ENCODE results near the gene FAM53A.

FAM53A gene

DNA sequence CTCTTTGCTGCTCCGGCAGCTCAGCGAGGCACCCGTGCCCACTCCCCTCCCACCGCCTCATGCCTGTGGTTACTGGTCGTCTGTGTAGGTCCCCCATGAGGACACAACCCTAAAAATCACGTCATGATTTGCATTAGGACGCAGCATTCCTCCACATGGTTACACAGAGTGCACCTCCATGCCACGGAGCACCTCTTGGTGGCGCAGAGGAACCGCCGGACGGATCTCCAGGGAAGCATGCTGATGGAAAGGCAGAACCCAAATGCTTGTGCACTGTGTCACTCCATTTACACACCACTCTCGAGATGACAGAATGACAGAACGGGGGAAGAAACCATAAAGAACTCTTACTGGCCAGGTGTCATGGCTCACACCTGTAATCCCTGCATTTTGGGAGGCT lies 22.4 kb downstream of the FAM53A start:
- no peak overlapping the region for H3K4me3 ChIP-seq (ENCODE audit: low read depth, low read length)

DNA sequence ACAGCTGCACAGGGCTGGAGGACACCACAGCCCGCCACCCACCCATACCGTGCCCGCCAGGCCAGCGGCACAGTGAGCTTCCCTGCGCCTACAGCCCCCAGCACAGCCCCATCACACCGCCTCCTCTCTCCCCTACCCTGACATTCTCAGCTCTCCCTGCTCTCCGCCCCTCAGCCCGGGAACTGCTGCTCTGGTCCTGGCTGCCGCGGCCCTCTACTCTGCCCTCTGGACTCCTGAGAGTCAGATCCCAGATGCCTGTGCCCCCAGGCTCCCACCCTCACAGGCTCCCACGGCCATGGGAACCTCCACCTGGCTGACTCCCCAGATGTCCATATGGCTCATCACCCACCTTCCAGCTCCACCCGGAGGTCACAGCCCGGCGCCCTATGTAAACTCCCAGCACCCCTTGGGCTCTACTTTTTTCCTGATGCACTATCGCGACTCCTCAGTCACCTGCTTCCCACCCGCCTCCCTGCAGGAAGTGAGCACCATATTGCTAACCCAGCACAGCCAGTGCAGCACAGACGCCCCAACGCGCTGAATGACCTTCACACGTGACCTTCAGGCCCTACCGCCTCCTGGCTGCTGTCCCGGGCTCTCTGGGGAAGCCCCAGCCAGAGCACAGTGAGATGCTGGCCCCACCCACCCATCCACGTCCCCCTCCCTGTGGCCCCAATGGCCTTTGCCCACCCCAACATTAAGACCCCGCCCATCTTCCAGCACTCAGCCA lies 23.0 kb downstream of the FAM53A start:
- no peak overlapping the region for H3K4me3 ChIP-seq (ENCODE audit: low read depth, low read length)

GRCh38 chr4:1659104-1660043 lies 24.7 kb downstream of the FAM53A start:
- no peak overlapping the region for H3K4me3 ChIP-seq (ENCODE audit: low read depth, low read length)

GRCh38 chr4:1658581-1658980 lies 25.5 kb downstream of the FAM53A start:
- H3K4me3 ChIP-seq (ENCODE audit: low read depth, low read length): no peak overlapping the region

DNA sequence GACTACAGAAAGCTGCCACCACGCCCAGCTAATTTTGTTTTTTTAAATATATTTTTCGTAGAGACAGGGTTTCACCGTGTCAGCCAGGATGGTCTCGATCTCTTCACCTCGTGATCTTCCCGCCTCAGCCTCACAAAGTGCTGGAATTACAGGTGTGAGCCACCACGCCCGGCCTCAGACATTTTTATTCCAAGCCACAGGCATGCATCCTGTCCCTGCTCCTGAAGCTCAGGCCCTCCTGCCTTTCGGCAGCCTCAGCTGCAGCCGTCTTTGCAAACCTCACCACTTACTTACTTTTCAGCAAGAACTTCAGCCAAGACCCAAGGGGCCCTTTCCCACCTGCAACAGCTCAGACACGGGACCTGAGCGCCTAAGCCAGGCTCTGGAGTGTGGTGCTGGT lies 26.0 kb downstream of the FAM53A start:
- no peak overlapping the region for H3K4me3 ChIP-seq (ENCODE audit: low read depth, low read length)

DNA sequence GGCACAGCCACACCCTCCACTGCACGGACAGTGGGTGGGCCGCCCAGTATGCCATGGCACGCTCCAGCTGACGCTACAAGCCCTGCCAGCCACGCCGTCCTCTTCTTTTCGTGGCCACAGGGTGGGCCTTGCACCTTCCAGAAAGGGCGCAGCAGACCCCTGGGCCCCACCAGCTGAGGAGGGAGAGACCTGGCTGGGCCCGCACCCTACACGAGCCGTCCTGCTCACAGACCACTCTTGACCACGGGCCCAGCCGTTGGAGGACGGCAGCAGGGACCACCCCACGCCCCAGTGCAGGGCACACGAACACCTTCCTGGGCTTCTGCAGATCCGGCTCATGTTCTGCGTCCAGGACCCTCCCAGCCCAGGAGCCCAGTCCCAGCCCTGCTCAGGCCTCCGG lies 27.1 kb downstream of the FAM53A start:
- no peak overlapping the region for H3K4me3 ChIP-seq (ENCODE audit: low read depth, low read length)

GRCh38 chr4:1656132-1656531 lies 28.0 kb downstream of the FAM53A start:
- no peak overlapping the region for H3K4me3 ChIP-seq (ENCODE audit: low read depth, low read length)

DNA sequence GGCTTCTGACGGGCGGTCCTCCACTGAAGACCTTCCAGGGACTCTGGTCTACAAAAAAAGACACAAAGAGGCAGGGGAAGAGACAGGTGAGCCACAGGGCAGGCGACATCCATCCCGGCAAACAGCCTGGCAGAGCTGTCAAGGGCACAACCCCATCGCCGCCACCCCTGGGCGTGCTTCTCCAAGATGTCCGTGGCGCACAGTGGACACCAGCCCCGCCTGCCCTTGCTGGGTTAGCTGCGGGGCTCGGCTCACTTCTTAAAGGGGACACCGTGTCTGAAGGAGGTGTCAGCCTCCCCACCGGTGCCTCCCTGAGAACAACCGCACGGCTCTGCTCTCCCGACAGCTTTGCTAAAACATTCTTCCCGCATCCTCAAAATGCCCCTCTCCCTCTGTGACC lies 28.4 kb downstream of the FAM53A start:
- H3K4me3 ChIP-seq (ENCODE audit: low read depth, low read length): no peak overlapping the region

DNA sequence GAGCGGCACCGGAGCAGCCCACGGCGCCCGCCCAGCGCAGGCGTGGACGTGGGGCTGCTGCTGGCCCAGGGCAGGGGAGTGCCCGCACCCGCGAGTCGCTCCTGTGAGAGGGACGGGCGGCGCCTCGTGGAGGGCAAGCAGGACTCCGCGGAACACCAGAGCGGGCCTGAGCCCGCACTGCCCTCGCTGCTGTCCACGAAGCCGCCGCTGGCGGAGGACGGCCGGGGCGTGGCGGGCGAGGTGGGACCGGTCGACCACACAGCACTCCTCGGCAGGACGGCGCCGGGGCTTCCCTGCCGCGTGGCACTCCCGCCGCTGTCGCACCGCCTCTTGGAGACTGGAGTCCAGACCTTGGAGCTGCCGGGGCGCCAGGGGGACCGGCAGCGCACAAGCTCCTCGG lies 29.0 kb downstream of the FAM53A start:
- H3K4me3 ChIP-seq (ENCODE audit: low read depth, low read length): no peak overlapping the region

GRCh38 chr4:1654216-1654955 lies 29.7 kb downstream of the FAM53A start:
- no peak overlapping the region for H3K4me3 ChIP-seq (ENCODE audit: low read depth, low read length)

GRCh38 chr4:1653776-1654175 lies 30.3 kb downstream of the FAM53A start:
- H3K4me3 ChIP-seq (ENCODE audit: low read depth, low read length): no peak overlapping the region

- H3K4me3 ChIP-seq (ENCODE audit: low read depth, low read length): no peak overlapping the region
These were observed 32.0 kb downstream of the FAM53A start for GRCh38 chr4:1652088-1652487.

DNA sequence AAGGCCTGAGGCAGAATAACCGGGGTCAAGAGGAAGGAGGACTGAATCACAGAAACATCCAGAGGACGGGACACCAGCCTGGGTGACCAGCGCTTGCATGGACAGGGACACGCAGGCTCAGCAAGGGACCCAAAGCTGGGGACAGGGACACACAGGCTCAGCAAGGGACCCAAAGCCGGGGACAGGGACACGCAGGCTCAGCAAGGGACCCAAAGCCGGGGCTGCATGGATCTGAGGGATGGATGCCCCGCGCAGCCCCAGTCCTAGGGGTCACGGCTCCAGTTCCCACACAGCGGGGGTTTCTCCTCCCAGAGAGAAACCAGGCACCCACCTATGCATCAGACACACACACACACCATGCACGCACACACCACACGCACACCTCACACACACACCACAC lies 32.5 kb downstream of the FAM53A start:
- no peak overlapping the region for H3K4me3 ChIP-seq (ENCODE audit: low read depth, low read length)

GRCh38 chr4:1648962-1649361 lies 35.2 kb downstream of the FAM53A start:
- H3K4me3 ChIP-seq (ENCODE audit: low read depth, low read length): no peak overlapping the region

GRCh38 chr4:1647432-1647831 lies 36.7 kb downstream of the FAM53A start:
- no peak overlapping the region for H3K4me3 ChIP-seq (ENCODE audit: low read depth, low read length)

- H3K4me3 ChIP-seq (ENCODE audit: low read depth, low read length): no peak overlapping the region
These were observed 37.4 kb downstream of the FAM53A start for GRCh38 chr4:1646690-1647089.

DNA sequence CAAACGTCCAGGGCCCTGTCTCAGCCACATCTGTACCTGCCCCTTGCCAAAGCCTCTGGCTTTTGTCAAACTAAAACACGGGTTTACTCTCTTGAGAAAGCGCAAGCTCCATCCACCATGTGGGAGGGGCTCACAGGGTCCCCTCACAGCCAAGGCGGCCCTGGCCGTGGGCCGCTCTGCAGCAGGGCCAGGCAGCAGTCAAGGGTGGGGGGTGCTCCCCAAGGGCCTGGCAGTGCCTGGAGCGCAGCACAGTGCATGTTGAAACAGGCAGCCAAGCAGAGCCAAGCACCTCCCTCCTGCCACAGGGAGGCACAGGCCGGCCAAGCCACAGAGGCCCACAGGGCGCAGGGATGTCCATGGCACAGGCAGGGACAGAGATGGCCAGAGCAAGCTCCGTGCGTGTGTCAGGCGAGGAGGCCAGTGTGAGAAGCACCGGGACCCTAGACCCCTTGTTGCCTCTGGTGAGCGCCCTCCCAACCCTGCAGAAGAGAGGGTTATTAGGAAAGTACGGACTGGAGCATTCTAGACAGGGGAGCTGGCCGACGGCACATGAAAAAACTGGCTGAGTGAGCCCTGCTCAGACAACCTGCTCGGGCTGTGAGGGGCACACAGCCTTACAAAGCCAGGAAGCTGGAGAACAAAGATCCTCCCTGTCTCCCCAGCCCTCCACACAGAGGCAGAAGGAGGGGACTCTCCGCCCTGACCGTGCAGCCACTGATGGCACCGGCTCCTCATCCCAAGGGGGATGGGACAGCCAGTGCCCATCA lies 39.0 kb downstream of the FAM53A start:
- no peak overlapping the region for H3K4me3 ChIP-seq (ENCODE audit: low read depth, low read length)

GRCh38 chr4:1643971-1644735 lies 40.0 kb downstream of the FAM53A start:
- no peak overlapping the region for H3K4me3 ChIP-seq (ENCODE audit: low read depth, low read length)

- H3K4me3 ChIP-seq (ENCODE audit: low read depth, low read length): no peak overlapping the region
These were observed 41.7 kb downstream of the FAM53A start for GRCh38 chr4:1642196-1642951.
